Naive thymus-derived CD8-positive, alpha-beta T cell (primary cell): Measurements from ENCODE around the gene LRFN4. TPM values are rescaled to one million over a fixed set of nuclear protein-coding genes. Genes with fewer than 3 reads are reported as not detected.
"Not testable (repeated sequence)": the region's sequence is repeated elsewhere in the genome, so short reads cannot be mapped to it uniquely, and the experiment has no call there.

Experiments
- ATAC-seq, 2 donors: fragments of 150-1000 bp; cut with Tn5 transposase in 1 of 2; sonication (Bioruptor Pico), chemical (Tn5 transposase) in 1 of 2; 1 replicate in 1 of 2; 2 replicates in 1 of 2; pipeline ENCODE4 v1.10.0; 2021; ENCODE audit warnings: mild to moderate bottlenecking in 2 of 2, moderate library complexity in 2 of 2
- POLR2A ChIA-PET: fragments of 350-600 bp; sonication (Branson Sonifier 250); formaldehyde crosslinking; loops from one replicate; lab custom pipeline; 2021; ENCODE audit warnings: antibody characterized with exemption; lab: Charles Lee
- DNase-seq, 10 donors: peaks; one replicate each; pipeline versions ENCODE4 v3.0.0 to v3.0.0-alpha.2; 2020 to 2022
- H3K27ac Mint-ChIP-seq, 10 donors: one replicate each; pipeline ENCODE4 v1.8.0; 2020 to 2022; ENCODE audit warnings: mild to moderate bottlenecking in 10 of 10, mixed read lengths in 10 of 10, moderate library complexity in 4 of 10, inconsistent platforms in 1 of 10
- H3K27me3 Mint-ChIP-seq, 5 donors: one replicate each; pipeline ENCODE4 v1.8.0; 2021 to 2022; ENCODE audit warnings: mixed read lengths in 5 of 5
- H3K36me3 Mint-ChIP-seq, 3 donors: one replicate each; pipeline ENCODE4 v1.8.0; 2020 to 2022; ENCODE audit warnings: mixed read lengths in 3 of 3, mild to moderate bottlenecking in 2 of 3, inconsistent platforms in 1 of 3
- H3K4me1 Mint-ChIP-seq, 4 donors: one replicate each; pipeline ENCODE4 v1.8.0; 2021 to 2022; ENCODE audit warnings: mixed read lengths in 4 of 4
- H3K4me3 Mint-ChIP-seq, 10 donors: one replicate each; pipeline ENCODE4 v1.8.0; 2020 to 2022; ENCODE audit warnings: mild to moderate bottlenecking in 10 of 10, mixed read lengths in 10 of 10, moderate library complexity in 6 of 10, inconsistent platforms in 1 of 10
- H3K9me3 Mint-ChIP-seq, 9 donors: one replicate each; pipeline ENCODE4 v1.8.0; 2020 to 2022; ENCODE audit warnings: mixed read lengths in 9 of 9, mild to moderate bottlenecking in 3 of 9, inconsistent platforms in 1 of 9, moderate library complexity in 1 of 9
- polyA plus RNA-seq, 3 donors: library from polyadenylated mRNA; unstranded; fragments of 300-500 nt; fragmentation: Illumina TruSeq; gene quantifications; one replicate each; pipeline ENCODE4 v1.2.3, GENCODE V29; 2021
- total RNA-seq, 8 experiments: library from RNA in 2 of 8; stranded (reverse) in 2 of 8; gene quantifications; one replicate each; pipeline ENCODE4 v1.2.3 and lab custom pipeline; 2021 to 2026

The LRFN4 gene
- total RNA-seq (1 to 10 TPM; 1.2 to 1.3 TPM), polyA plus RNA-seq (under 1 TPM in 2 of 3 donors, not detected in 1; 0.09 to 0.12 TPM), total RNA-seq (lab: John Stamatoyannopoulos, UW) (1.4 to 15.2 (median 4.6) reads per million in 6 experiments)

- POLR2A ChIA-PET, result interaction anchor here (3.5 kb wide), 1 partner anchor 13 kb away, joined by 35 read pairs; the partner anchor contains the start of gene RCE1
- ATAC-seq (peak; percentile 76 to 78), DNase-seq (peak in 7 of 10 donors; percentile 33 to 72 (median 53))
- Mint-ChIP-seq H3K27ac (peak within 1 kb of the TSS in 7 of 10 donors; percentile 13 to 86 (median 68)), H3K27me3 (no peaks in the 10 kb centered on the region), H3K4me3 (peak within 1 kb of the TSS; percentile 79 to 93 (median 87)), H3K36me3 (no peaks in the 10 kb centered on the region), H3K4me1 (peaks cover 5 to 12% (median 7%) of the 10 kb centered on the region in 4 donors), H3K9me3 (no peaks in the 10 kb centered on the region)
These were observed at the start of gene LRFN4 for GRCh38 chr11:66856496-66857233. LRFN4 (plus strand) TSS chr11:66857064; CDS start chr11:66857745, 681 bp downstream.

- Mint-ChIP-seq H3K9me3 (no peaks in the 10 kb centered on the region), H3K27ac (no peak overlapping the region), H3K4me3 (no peak overlapping the region), H3K27me3 (no peaks in the 10 kb centered on the region), H3K4me1 (no peaks in the 10 kb centered on the region), H3K36me3 (peaks cover 0 to 2% (median 0%) of the 10 kb centered on the region in 3 donors)
- DNase-seq (no peak), ATAC-seq (no peak)
- POLR2A ChIA-PET, result no interaction called here
These were observed 47.3 kb upstream of the LRFN4 start for GRCh38 chr11:66809592-66809991.

- Mint-ChIP-seq H3K27ac (no peak overlapping the region), H3K4me3 (no peak overlapping the region), H3K4me1 (no peaks in the 10 kb centered on the region), H3K9me3 (no peaks in the 10 kb centered on the region), H3K36me3 (peaks cover 0 to 2% (median 0%) of the 10 kb centered on the region in 3 donors), H3K27me3 (no peaks in the 10 kb centered on the region)
- ATAC-seq (no peak), DNase-seq (no peak)
- POLR2A ChIA-PET, result no interaction called here
These were observed 46.2 kb upstream of the LRFN4 start for GRCh38 chr11:66810576-66811185.

GRCh38 chr11:66814678-66815077, 42.2 kb upstream of the LRFN4 start:
- H3K4me1 Mint-ChIP-seq, result no peaks in the 10 kb centered on the region
- DNase-seq (no peak), ATAC-seq (no peak)
- peaks cover 0 to 2% (median 0%) of the 10 kb centered on the region in 3 donors for H3K36me3 Mint-ChIP-seq
- no peak overlapping the region for H3K4me3 Mint-ChIP-seq
- H3K27me3 Mint-ChIP-seq, result no peaks in the 10 kb centered on the region
- POLR2A ChIA-PET, result interaction anchor here (0.7 kb wide), 1 partner anchor 71 kb away, joined by 3 read pairs; no protein-coding TSS in a partner anchor
- no peaks in the 10 kb centered on the region for H3K9me3 Mint-ChIP-seq
- peak overlapping the region in 1 of 10 donors; percentile 19 for H3K27ac Mint-ChIP-seq

- H3K4me3 Mint-ChIP-seq, result no peak overlapping the region
- ATAC-seq, result no peak
- POLR2A ChIA-PET, result no interaction called here
- no peaks in the 10 kb centered on the region for H3K9me3 Mint-ChIP-seq
- H3K4me1 Mint-ChIP-seq, result no peaks in the 10 kb centered on the region
- H3K36me3 Mint-ChIP-seq, result peaks cover 0 to 2% (median 0%) of the 10 kb centered on the region in 3 donors
- H3K27me3 Mint-ChIP-seq, result no peaks in the 10 kb centered on the region
- no peak for DNase-seq
- no peak overlapping the region for H3K27ac Mint-ChIP-seq
These were observed 41.2 kb upstream of the LRFN4 start for GRCh38 chr11:66815646-66816045.

- ATAC-seq (no peak), DNase-seq (no peak)
- no peaks in the 10 kb centered on the region for H3K4me1 Mint-ChIP-seq
- POLR2A ChIA-PET, result interaction anchor here (1.2 kb wide), 1 partner anchor 9 kb away, joined by 4 read pairs; no protein-coding TSS in a partner anchor
- no peak overlapping the region for H3K4me3 Mint-ChIP-seq
- no peaks in the 10 kb centered on the region for H3K9me3 Mint-ChIP-seq
- H3K27ac Mint-ChIP-seq, result no peak overlapping the region
- H3K27me3 Mint-ChIP-seq, result no peaks in the 10 kb centered on the region
- peaks cover 0 to 2% (median 0%) of the 10 kb centered on the region in 3 donors for H3K36me3 Mint-ChIP-seq
These were observed 38.5 kb upstream of the LRFN4 start for GRCh38 chr11:66818231-66818955.

- DNase-seq (no peak), ATAC-seq (no peak)
- Mint-ChIP-seq H3K36me3 (no peaks in the 10 kb centered on the region), H3K27ac (no peak overlapping the region), H3K4me1 (no peaks in the 10 kb centered on the region), H3K4me3 (no peak overlapping the region), H3K27me3 (no peaks in the 10 kb centered on the region), H3K9me3 (no peaks in the 10 kb centered on the region)
- POLR2A ChIA-PET, result interaction anchor here (0.7 kb wide), 1 partner anchor 51 kb away, joined by 4 read pairs; no protein-coding TSS in a partner anchor
These were observed 36.5 kb upstream of the LRFN4 start for GRCh38 chr11:66820381-66820780.

GRCh38 chr11:66820901-66821300, 36.0 kb upstream of the LRFN4 start:
- Mint-ChIP-seq H3K27ac (no peak overlapping the region), H3K4me3 (no peak overlapping the region), H3K4me1 (no peaks in the 10 kb centered on the region), H3K36me3 (no peaks in the 10 kb centered on the region), H3K27me3 (no peaks in the 10 kb centered on the region), H3K9me3 (no peaks in the 10 kb centered on the region)
- POLR2A ChIA-PET, result interaction anchor here (0.7 kb wide), 1 partner anchor 51 kb away, joined by 4 read pairs; no protein-coding TSS in a partner anchor
- ATAC-seq, result no peak
- no peak for DNase-seq

- Mint-ChIP-seq H3K27me3 (no peaks in the 10 kb centered on the region), H3K9me3 (no peaks in the 10 kb centered on the region), H3K27ac (no peak overlapping the region), H3K4me3 (no peak overlapping the region), H3K36me3 (peaks cover 0 to 8% (median 0%) of the 10 kb centered on the region in 3 donors), H3K4me1 (peaks cover 0 to 3% (median under 1%) of the 10 kb centered on the region in 4 donors)
- POLR2A ChIA-PET, result interaction anchor here (0.9 to 1.0 kb wide), 2 partner anchors 17 to 28 kb away, joined by 3 to 4 read pairs; no protein-coding TSS in a partner anchor
- ATAC-seq (no peak), DNase-seq (no peak)
These were observed 33.2 kb upstream of the LRFN4 start for GRCh38 chr11:66823700-66824099.

- not testable (repeated sequence) for ATAC-seq, H3K36me3 Mint-ChIP-seq, H3K9me3 Mint-ChIP-seq, H3K27me3 Mint-ChIP-seq, H3K4me1 Mint-ChIP-seq, H3K4me3 Mint-ChIP-seq, H3K27ac Mint-ChIP-seq, DNase-seq
- POLR2A ChIA-PET, result interaction anchor here (1.0 kb wide), 1 partner anchor 16 kb away, joined by 4 read pairs; no protein-coding TSS in a partner anchor
These were observed 32.3 kb upstream of the LRFN4 start for GRCh38 chr11:66824573-66824972.

- ATAC-seq, result no peak
These were observed 22.4 kb upstream of the LRFN4 start for GRCh38 chr11:66834539-66834845.

GRCh38 chr11:66834943-66835342, 21.9 kb upstream of the LRFN4 start:
- POLR2A ChIA-PET, result interaction anchor here (2.8 kb wide), 1 partner anchor 8 kb away, joined by 13 read pairs; the partner anchor contains the start of gene RCE1

More at GRCh38 chr11:66834539-66834845, 22.4 kb upstream of the LRFN4 start:
- H3K27ac Mint-ChIP-seq, result peak overlapping the region; percentile 3 to 82 (median 74)
- no peak overlapping the region for H3K4me3 Mint-ChIP-seq
- no peak for DNase-seq
- H3K9me3 Mint-ChIP-seq, result no peaks in the 10 kb centered on the region
- no peaks in the 10 kb centered on the region for H3K27me3 Mint-ChIP-seq
- H3K36me3 Mint-ChIP-seq, result peaks cover 0 to 10% (median 0%) of the 10 kb centered on the region in 3 donors
- POLR2A ChIA-PET, result interaction anchor here (0.6 to 2.8 kb wide), 3 partner anchors 9 to 139 kb away, joined by 3 to 13 read pairs (median 5); partner anchors contain the start of gene RCE1
- H3K4me1 Mint-ChIP-seq, result peaks cover 2 to 27% (median 13%) of the 10 kb centered on the region in 4 donors

More at GRCh38 chr11:66834943-66835342, 21.9 kb upstream of the LRFN4 start:
- Mint-ChIP-seq H3K4me1 (peaks cover 2 to 32% (median 16%) of the 10 kb centered on the region in 4 donors), H3K36me3 (peaks cover 0 to 10% (median 0%) of the 10 kb centered on the region in 3 donors), H3K27me3 (no peaks in the 10 kb centered on the region), H3K9me3 (no peaks in the 10 kb centered on the region), H3K27ac (peak overlapping the region in 7 of 10 donors; percentile 3 to 87 (median 17)), H3K4me3 (no peak overlapping the region)
- DNase-seq (no peak), ATAC-seq (no peak)
